ENCODE data around the gene NT5M. TPM values are rescaled to one million over a fixed set of nuclear protein-coding genes. Genes with fewer than 3 reads are reported as not detected.
A peak's percentile ranks its signal among the peaks of the same experiment; 100 is the strongest.

NT5M gene
- total RNA-seq, 1 experiment from 2014 or later, result 10.8 TPM

GRCh38 chr17:17303010-17303846, at the start of gene NT5M (continued):
- TF ChIP-seq ELF4 (CRISPR knock-in tag; IDR thresholded peaks at IDR 0.05; ENCODE audit: low read depth) (no peak), ZNF396 (CRISPR knock-in tag; IDR thresholded peaks at IDR 0.05; ENCODE audit: borderline replicate concordance) (no peak), ZNF425 (CRISPR knock-in tag; conservative IDR thresholded peaks at IDR 0.05) (no peak), ZNF671 (CRISPR knock-in tag; IDR thresholded peaks at IDR 0.05) (no peak), TP53 (CRISPR knock-in tag; IDR thresholded peaks at IDR 0.05) (no peak), PRRX2 (CRISPR knock-in tag; IDR thresholded peaks at IDR 0.05) (no peak), GABPB1 (CRISPR knock-in tag; IDR thresholded peaks at IDR 0.05) (no peak), MXD4 (CRISPR knock-in tag; IDR thresholded peaks at IDR 0.05; ENCODE audit: borderline replicate concordance) (no peak), NFATC4 (CRISPR knock-in tag; IDR thresholded peaks at IDR 0.05) (no peak), NR2C2 (CRISPR knock-in tag; IDR thresholded peaks at IDR 0.05) (no peak), ZNF232 (CRISPR knock-in tag; IDR thresholded peaks at IDR 0.05) (0 out of 2 replicates have a peak, but pooled peaks have one; percentile 54), IRF2 (CRISPR knock-in tag; IDR thresholded peaks at IDR 0.05; ENCODE audit: borderline replicate concordance, low read depth) (no peak), FOXP4 (CRISPR knock-in tag; IDR thresholded peaks at IDR 0.05) (no peak), ZNF121 (CRISPR knock-in tag; IDR thresholded peaks at IDR 0.05) (no peak), ERG (CRISPR knock-in tag; IDR thresholded peaks at IDR 0.05) (no peak)
- TF ChIP-seq, protein P1, sequence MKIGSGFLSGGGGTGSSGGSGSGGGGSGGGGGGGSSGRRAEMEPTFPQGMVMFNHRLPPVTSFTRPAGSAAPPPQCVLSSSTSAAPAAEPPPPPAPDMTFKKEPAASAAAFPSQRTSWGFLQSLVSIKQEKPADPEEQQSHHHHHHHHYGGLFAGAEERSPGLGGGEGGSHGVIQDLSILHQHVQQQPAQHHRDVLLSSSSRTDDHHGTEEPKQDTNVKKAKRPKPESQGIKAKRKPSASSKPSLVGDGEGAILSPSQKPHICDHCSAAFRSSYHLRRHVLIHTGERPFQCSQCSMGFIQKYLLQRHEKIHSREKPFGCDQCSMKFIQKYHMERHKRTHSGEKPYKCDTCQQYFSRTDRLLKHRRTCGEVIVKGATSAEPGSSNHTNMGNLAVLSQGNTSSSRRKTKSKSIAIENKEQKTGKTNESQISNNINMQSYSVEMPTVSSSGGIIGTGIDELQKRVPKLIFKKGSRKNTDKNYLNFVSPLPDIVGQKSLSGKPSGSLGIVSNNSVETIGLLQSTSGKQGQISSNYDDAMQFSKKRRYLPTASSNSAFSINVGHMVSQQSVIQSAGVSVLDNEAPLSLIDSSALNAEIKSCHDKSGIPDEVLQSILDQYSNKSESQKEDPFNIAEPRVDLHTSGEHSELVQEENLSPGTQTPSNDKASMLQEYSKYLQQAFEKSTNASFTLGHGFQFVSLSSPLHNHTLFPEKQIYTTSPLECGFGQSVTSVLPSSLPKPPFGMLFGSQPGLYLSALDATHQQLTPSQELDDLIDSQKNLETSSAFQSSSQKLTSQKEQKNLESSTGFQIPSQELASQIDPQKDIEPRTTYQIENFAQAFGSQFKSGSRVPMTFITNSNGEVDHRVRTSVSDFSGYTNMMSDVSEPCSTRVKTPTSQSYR (CRISPR knock-in tag; IDR thresholded peaks at IDR 0.05), result no peak
- TF ChIP-seq, protein P2, sequence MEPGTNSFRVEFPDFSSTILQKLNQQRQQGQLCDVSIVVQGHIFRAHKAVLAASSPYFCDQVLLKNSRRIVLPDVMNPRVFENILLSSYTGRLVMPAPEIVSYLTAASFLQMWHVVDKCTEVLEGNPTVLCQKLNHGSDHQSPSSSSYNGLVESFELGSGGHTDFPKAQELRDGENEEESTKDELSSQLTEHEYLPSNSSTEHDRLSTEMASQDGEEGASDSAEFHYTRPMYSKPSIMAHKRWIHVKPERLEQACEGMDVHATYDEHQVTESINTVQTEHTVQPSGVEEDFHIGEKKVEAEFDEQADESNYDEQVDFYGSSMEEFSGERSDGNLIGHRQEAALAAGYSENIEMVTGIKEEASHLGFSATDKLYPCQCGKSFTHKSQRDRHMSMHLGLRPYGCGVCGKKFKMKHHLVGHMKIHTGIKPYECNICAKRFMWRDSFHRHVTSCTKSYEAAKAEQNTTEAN (CRISPR knock-in tag; IDR thresholded peaks at IDR 0.05), result no peak
- TF ChIP-seq, protein P3, sequence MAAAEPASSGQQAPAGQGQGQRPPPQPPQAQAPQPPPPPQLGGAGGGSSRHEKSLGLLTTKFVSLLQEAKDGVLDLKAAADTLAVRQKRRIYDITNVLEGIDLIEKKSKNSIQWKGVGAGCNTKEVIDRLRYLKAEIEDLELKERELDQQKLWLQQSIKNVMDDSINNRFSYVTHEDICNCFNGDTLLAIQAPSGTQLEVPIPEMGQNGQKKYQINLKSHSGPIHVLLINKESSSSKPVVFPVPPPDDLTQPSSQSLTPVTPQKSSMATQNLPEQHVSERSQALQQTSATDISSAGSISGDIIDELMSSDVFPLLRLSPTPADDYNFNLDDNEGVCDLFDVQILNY (CRISPR knock-in tag; IDR thresholded peaks at IDR 0.05), result no peak; the same call in 1 of the 2 replicates
- TF ChIP-seq, protein P4, sequence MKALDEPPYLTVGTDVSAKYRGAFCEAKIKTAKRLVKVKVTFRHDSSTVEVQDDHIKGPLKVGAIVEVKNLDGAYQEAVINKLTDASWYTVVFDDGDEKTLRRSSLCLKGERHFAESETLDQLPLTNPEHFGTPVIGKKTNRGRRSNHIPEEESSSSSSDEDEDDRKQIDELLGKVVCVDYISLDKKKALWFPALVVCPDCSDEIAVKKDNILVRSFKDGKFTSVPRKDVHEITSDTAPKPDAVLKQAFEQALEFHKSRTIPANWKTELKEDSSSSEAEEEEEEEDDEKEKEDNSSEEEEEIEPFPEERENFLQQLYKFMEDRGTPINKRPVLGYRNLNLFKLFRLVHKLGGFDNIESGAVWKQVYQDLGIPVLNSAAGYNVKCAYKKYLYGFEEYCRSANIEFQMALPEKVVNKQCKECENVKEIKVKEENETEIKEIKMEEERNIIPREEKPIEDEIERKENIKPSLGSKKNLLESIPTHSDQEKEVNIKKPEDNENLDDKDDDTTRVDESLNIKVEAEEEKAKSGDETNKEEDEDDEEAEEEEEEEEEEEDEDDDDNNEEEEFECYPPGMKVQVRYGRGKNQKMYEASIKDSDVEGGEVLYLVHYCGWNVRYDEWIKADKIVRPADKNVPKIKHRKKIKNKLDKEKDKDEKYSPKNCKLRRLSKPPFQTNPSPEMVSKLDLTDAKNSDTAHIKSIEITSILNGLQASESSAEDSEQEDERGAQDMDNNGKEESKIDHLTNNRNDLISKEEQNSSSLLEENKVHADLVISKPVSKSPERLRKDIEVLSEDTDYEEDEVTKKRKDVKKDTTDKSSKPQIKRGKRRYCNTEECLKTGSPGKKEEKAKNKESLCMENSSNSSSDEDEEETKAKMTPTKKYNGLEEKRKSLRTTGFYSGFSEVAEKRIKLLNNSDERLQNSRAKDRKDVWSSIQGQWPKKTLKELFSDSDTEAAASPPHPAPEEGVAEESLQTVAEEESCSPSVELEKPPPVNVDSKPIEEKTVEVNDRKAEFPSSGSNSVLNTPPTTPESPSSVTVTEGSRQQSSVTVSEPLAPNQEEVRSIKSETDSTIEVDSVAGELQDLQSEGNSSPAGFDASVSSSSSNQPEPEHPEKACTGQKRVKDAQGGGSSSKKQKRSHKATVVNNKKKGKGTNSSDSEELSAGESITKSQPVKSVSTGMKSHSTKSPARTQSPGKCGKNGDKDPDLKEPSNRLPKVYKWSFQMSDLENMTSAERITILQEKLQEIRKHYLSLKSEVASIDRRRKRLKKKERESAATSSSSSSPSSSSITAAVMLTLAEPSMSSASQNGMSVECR (CRISPR knock-in tag; IDR thresholded peaks at IDR 0.05; ENCODE audit: borderline replicate concordance), result peak; percentile 64; the same call in 1 of the 2 replicates
- TF ChIP-seq, protein P5, sequence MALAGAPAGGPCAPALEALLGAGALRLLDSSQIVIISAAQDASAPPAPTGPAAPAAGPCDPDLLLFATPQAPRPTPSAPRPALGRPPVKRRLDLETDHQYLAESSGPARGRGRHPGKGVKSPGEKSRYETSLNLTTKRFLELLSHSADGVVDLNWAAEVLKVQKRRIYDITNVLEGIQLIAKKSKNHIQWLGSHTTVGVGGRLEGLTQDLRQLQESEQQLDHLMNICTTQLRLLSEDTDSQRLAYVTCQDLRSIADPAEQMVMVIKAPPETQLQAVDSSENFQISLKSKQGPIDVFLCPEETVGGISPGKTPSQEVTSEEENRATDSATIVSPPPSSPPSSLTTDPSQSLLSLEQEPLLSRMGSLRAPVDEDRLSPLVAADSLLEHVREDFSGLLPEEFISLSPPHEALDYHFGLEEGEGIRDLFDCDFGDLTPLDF (CRISPR knock-in tag; IDR thresholded peaks at IDR 0.05), result no peak
